ENCODE data around the gene ALKBH3. TPM values are rescaled to one million over a fixed set of nuclear protein-coding genes. Genes with fewer than 3 reads are reported as not detected.

The ALKBH3 gene
- total RNA-seq, 1 donor from 2014 or later: 19.1 TPM

DNA sequence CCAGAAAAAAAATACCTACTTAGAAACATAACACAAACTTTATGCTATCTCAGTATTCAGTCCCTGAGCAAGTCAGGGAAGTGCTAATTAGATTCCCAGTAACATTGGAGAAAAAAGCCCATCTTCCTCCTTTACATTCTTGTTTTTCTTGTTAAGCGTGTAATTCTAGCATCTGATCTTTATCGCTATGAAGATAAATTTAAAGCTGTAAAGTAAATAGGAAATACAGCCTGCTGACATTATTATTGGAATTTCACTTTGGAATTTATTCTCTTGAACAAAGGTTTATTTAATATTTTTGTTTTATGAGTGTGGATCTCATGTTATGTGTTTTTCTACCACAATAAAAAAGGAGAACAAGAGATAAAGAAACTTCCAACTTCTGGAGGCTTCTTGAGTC, 13.9 kb downstream of the ALKBH3 start:
- Histone ChIP-seq H3K4me1 (no peaks in the 10 kb centered on the region), H3K36me3 (peaks cover 42 to 56% of the 10 kb centered on the region in 2 donors), H3K27me3 (no peaks in the 10 kb centered on the region), H3K27ac (peak overlapping the region; percentile 27 to 28), H3K4me3 (no peak overlapping the region), H3K9me3 (no peaks in the 10 kb centered on the region)
- no peak for DNase-seq (ENCODE audit: low spot score in 2 of 2)
- TF ChIP-seq CTCF (IDR thresholded peaks at IDR 0.05): no peak
- intact Hi-C loops (cut with DNase I): no loop called here

- H3K27me3 ChIP-seq: no peaks in the 10 kb centered on the region
- no peak overlapping the region for H3K4me3 ChIP-seq
- H3K9me3 ChIP-seq: no peaks in the 10 kb centered on the region
- TF ChIP-seq CTCF (IDR thresholded peaks at IDR 0.05): no peak
- intact Hi-C loops (cut with DNase I): no loop called here
- H3K27ac ChIP-seq: peak overlapping the region; percentile 41 to 42
- H3K4me1 ChIP-seq: no peaks in the 10 kb centered on the region
- no peak for DNase-seq (ENCODE audit: low spot score in 2 of 2)
- peaks cover 37 to 54% of the 10 kb centered on the region in 2 donors for H3K36me3 ChIP-seq
Observed at GRCh38 chr11:43895601-43896000, 15.0 kb downstream of the ALKBH3 start.

GRCh38 chr11:43898574-43898973, 17.9 kb downstream of the ALKBH3 start:
- Histone ChIP-seq H3K27ac (no peak overlapping the region), H3K4me1 (no peaks in the 10 kb centered on the region), H3K36me3 (peaks cover 41 to 62% of the 10 kb centered on the region in 2 donors), H3K9me3 (no peaks in the 10 kb centered on the region), H3K4me3 (no peak overlapping the region), H3K27me3 (no peaks in the 10 kb centered on the region)
- DNase-seq (ENCODE audit: low spot score in 2 of 2): no peak
- TF ChIP-seq CTCF (IDR thresholded peaks at IDR 0.05): no peak
- intact Hi-C loops (cut with DNase I): no loop called here

GRCh38 chr11:43899094-43899493, 18.5 kb downstream of the ALKBH3 start:
- Histone ChIP-seq H3K4me3 (no peak overlapping the region), H3K36me3 (peaks cover 38 to 67% of the 10 kb centered on the region in 2 donors), H3K27ac (no peak overlapping the region), H3K27me3 (no peaks in the 10 kb centered on the region), H3K4me1 (no peaks in the 10 kb centered on the region), H3K9me3 (no peaks in the 10 kb centered on the region)
- intact Hi-C loops (cut with DNase I): no loop called here
- DNase-seq (ENCODE audit: low spot score in 2 of 2): no peak
- TF ChIP-seq CTCF (IDR thresholded peaks at IDR 0.05): no peak

DNA sequence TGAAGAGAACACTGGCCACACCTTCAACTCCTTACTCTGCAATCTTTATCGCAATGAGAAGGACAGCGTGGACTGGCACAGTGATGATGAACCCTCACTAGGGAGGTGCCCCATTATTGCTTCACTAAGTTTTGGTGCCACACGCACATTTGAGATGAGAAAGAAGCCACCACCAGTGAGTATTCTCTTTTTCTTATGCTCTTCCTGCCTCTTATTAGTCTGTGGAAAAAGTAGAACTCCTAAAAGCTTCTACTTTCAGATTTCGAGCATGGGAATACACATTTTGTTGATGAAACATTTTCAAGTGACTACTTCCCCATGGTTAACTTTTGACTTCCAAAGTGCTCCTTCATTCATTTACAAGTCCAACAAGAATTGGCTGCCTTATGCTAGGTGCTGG, 20.9 kb downstream of the ALKBH3 start:
- no peak overlapping the region for H3K27ac ChIP-seq
- H3K4me1 ChIP-seq: peaks cover 0 to 17% of the 10 kb centered on the region in 2 donors
- no peak for TF ChIP-seq CTCF (IDR thresholded peaks at IDR 0.05)
- DNase-seq (ENCODE audit: low spot score in 2 of 2): no peak
- H3K27me3 ChIP-seq: no peaks in the 10 kb centered on the region
- intact Hi-C loops (cut with DNase I): no loop called here
- peaks cover 37 to 64% of the 10 kb centered on the region in 2 donors for H3K36me3 ChIP-seq
- H3K9me3 ChIP-seq: no peaks in the 10 kb centered on the region
- no peak overlapping the region for H3K4me3 ChIP-seq

- Histone ChIP-seq H3K4me1 (peaks cover 0 to 17% of the 10 kb centered on the region in 2 donors), H3K9me3 (no peaks in the 10 kb centered on the region), H3K4me3 (no peak overlapping the region), H3K36me3 (peaks cover 28 to 52% of the 10 kb centered on the region in 2 donors), H3K27ac (no peak overlapping the region), H3K27me3 (no peaks in the 10 kb centered on the region)
- TF ChIP-seq CTCF (IDR thresholded peaks at IDR 0.05): no peak
- DNase-seq (ENCODE audit: low spot score in 2 of 2): no peak
- intact Hi-C loops (cut with DNase I): no loop called here
Observed at GRCh38 chr11:43903078-43903477, 22.4 kb downstream of the ALKBH3 start.
